Colonic mucosa (tissue), 4 donors: ENCODE data around the gene NAGA. TPM values are rescaled to one million over a fixed set of nuclear protein-coding genes. Genes with fewer than 3 reads are reported as not detected.
"Not testable (repeated sequence)": the region's sequence is repeated elsewhere in the genome, so short reads cannot be mapped to it uniquely, and the experiment has no call there.

ENCODE experiments used
- DNase-seq: peaks from one replicate; pipeline ENCODE4 v3.0.0-alpha.2; 2020
- H3K27ac ChIP-seq: fragments of 200-600 bp; one replicate; pipeline ENCODE4 v1.8.0; 2021
- H3K27me3 ChIP-seq: fragments of 200-600 bp; one replicate; pipeline ENCODE4 v1.8.0; 2021
- H3K36me3 ChIP-seq: fragments of 200-600 bp; one replicate; pipeline ENCODE4 v1.8.0; 2021
- H3K4me1 ChIP-seq: fragments of 200-600 bp; one replicate; pipeline ENCODE4 v1.8.0; 2021; ENCODE audit warnings: mild to moderate bottlenecking
- H3K4me3 ChIP-seq: fragments of 200-600 bp; one replicate; pipeline ENCODE4 v1.8.0; 2021
- H3K9ac ChIP-seq, 2 donors: one replicate each; pipeline ENCODE4 v1.7.0; 2013; ENCODE audit warnings: control low read depth in 2 of 2, low read depth in 2 of 2, low read length in 2 of 2
- H3K9me3 ChIP-seq: fragments of 200-600 bp; one replicate; pipeline ENCODE4 v1.8.0; 2021
- intact Hi-C: fragments of 100-400 bp; cut with DNase I; formaldehyde crosslinking; loops from one replicate; pipeline ENCODE4 v1.14.1; 2022
- total RNA-seq, 2 donors: library from RNA; stranded (reverse); fragmentation: NEBNext Ultra II Directional in 1 of 2; extraction: Animal tissue kit (Norgen Biotek cat#: 25700) in 1 of 2; gene quantifications; one replicate each; pipeline ENCODE4 v1.2.1, GENCODE V29; 2021
- TF ChIP-seq, protein P1 (sequence below): fragments of 200-600 bp; IDR thresholded peaks from one replicate; pipeline ENCODE4 v1.8.0; 2022; ENCODE audit warnings: antibody characterized with exemption, mild to moderate bottlenecking
- donor health status: healthy.
- donor health status: DM: no; HTN: no; CAD: no.
- donor health status: DM: no; HTN: no; CAD: no.

NAGA gene
- total RNA-seq, 2 donors from 2014 or later, result 28.9 to 36.0 TPM

DNA sequence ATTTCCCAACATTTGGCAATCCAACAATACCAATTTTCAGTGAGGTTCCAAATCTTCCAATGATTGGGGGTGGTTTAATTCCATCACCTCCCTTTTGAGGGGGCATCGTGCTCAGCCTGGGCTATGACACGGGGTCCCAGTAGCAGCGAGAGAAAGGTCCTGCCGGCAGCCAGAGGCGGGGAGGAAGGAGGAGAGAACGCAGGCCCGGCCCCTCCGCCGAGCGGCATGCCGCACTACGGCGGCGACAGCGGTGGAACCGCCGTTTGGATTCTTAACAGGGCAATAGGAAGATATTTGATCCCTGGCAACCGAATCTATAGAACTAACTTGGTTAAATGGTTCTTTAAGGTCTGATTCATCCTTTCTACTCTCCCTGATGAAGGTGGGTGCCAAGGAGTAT lies 38.2 kb upstream of the NAGA start:
- Histone ChIP-seq H3K4me3 (no peak overlapping the region), H3K9me3 (peaks cover 7% of the 10 kb centered on the region), H3K4me1 (no peaks in the 10 kb centered on the region), H3K9ac (no peak overlapping the region), H3K27ac (no peak overlapping the region), H3K36me3 (no peaks in the 10 kb centered on the region), H3K27me3 (no peaks in the 10 kb centered on the region)
- no peak for DNase-seq
- TF ChIP-seq, protein P1, sequence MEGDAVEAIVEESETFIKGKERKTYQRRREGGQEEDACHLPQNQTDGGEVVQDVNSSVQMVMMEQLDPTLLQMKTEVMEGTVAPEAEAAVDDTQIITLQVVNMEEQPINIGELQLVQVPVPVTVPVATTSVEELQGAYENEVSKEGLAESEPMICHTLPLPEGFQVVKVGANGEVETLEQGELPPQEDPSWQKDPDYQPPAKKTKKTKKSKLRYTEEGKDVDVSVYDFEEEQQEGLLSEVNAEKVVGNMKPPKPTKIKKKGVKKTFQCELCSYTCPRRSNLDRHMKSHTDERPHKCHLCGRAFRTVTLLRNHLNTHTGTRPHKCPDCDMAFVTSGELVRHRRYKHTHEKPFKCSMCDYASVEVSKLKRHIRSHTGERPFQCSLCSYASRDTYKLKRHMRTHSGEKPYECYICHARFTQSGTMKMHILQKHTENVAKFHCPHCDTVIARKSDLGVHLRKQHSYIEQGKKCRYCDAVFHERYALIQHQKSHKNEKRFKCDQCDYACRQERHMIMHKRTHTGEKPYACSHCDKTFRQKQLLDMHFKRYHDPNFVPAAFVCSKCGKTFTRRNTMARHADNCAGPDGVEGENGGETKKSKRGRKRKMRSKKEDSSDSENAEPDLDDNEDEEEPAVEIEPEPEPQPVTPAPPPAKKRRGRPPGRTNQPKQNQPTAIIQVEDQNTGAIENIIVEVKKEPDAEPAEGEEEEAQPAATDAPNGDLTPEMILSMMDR, result no peak
- intact Hi-C loops, result no loop called here

DNA sequence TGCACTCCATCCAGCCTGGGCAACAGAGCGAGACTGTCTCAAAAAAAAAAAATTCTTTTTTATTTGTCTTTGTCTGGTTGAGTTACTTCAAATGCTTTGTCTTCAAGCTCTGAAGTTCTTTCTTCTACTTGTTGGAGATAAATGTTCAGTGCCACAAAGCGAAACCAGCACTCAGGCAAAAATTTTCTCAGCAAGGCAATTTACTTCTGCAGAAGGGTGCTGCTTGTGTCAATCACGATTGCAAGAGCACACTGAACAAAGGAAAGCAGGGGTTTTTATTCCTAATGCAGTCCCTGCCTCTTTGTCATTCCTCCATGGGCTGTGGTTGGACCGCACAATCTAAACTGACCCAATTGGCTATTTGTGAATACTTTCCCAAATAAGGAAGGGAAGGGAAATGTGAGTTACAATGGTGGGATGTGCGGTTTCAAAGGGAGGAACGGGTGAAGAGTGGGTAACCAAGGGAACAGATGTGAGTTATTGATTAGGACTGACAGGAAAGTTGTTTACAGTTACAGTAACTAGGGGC lies 33.8 kb upstream of the NAGA start:
- intact Hi-C loops, result loop anchor here (5.0 kb wide), 1 partner anchor 53 kb away; no protein-coding TSS in a partner anchor
- DNase-seq, H3K27me3 ChIP-seq, H3K4me1 ChIP-seq, H3K27ac ChIP-seq, H3K9me3 ChIP-seq, H3K36me3 ChIP-seq, H3K4me3 ChIP-seq, H3K9ac ChIP-seq: not testable (repeated sequence)

DNA sequence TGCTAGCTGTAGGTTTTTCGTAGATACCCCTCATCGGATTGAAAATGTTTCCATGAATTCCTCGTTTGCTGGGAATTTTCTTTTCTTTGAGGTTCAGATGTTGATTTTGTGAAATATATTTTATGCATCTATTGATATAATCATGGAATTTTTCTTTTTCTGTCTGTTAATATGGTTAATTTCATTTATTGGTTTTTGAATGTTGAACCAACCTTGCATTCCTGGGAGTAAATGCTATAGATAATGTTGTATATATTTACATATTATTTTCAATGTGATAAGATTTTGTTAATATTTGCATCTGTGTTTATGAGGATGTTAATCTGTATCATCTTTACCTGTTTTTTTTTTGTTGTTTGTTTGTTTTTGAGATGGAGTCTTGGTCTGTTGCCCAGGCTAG lies 30.6 kb upstream of the NAGA start:
- Histone ChIP-seq H3K9me3 (peaks cover 7% of the 10 kb centered on the region), H3K4me3 (no peak overlapping the region), H3K4me1 (no peaks in the 10 kb centered on the region), H3K27ac (no peak overlapping the region), H3K9ac (no peak overlapping the region), H3K36me3 (no peaks in the 10 kb centered on the region), H3K27me3 (no peaks in the 10 kb centered on the region)
- TF ChIP-seq, protein P1, result no peak
- intact Hi-C loops, result loop anchor here (5.0 kb wide), 1 partner anchor 56 kb away; no protein-coding TSS in a partner anchor
- DNase-seq, result no peak

DNA sequence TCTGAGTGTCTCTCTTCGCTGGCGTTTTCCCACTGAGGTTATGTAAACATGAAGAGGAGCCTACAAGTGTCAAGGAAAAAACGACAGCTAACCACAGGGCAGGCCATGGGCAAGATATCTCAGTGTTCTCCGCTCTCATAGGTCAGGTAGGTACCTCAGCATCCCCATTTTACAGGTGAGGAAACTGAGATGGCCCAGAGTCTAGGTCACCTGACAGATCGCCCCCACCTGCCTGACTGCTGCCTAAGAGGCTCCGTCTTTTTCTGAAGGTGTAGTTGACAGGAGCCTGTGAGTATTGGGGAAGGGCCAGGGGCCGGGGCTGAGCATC lies 20.8 kb upstream of the NAGA start:
- peak overlapping the region; percentile 96 for H3K4me3 ChIP-seq
- peak overlapping the region; percentile 97 for H3K27ac ChIP-seq
- TF ChIP-seq, protein P1, result no peak
- no peaks in the 10 kb centered on the region for H3K36me3 ChIP-seq
- H3K9me3 ChIP-seq, result no peaks in the 10 kb centered on the region
- no peak for DNase-seq
- no peaks in the 10 kb centered on the region for H3K27me3 ChIP-seq
- peak overlapping the region; percentile 71 to 97 for H3K9ac ChIP-seq
- intact Hi-C loops, result loop anchor here (5.0 kb wide), 1 partner anchor 351 kb away; no protein-coding TSS in a partner anchor
- H3K4me1 ChIP-seq, result no peaks in the 10 kb centered on the region

DNA sequence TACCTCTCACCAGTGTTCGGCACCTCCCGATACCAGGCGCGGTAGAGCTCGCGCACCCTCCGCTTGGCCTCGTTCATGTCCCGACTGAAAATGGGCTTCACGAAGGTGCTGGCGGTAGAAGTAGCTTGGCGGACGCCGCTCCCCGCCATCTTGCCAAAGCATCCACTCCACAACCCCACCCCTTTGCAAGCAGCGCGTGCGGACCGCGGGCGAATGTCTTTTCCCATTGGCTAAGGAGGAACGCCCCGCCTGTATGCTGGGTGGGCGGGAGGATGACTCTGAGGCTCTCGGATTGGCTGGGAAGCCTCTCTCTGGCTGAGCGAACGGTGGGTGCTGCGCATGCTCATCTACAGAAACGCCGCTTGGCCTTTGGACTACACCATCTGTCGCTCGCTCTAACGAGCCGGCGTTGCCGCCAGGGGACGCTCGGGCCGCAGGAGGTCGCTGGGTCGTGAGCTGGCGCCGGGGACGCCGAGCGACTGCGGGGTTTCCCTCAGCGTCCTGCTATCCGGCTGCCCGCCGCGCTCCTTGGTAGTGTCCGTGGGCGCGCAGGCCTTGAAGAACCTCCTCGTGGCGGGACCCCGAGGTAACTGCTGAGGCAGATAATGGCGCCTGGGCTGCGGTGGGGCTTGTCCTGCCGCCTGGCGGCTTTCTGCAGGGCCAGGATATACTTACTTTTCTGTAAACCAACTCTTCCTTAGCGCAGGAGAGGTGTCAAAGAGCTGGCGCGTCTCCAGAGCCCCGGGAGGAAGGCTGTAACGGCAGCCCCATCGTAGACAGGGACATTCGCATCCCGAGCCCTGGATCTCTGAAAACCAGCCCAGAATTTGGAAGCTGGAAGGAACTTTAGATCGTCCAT lies 20.2 kb upstream of the NAGA start, which contains the start of gene NDUFA6:
Gene NDUFA6 (minus strand): TSS at position 177 of the 859 bp plus-strand sequence. CDS start 28 bp downstream, at position 149.
- H3K4me1 ChIP-seq, result no peaks in the 10 kb centered on the region
- H3K27me3 ChIP-seq, result no peaks in the 10 kb centered on the region
- TF ChIP-seq, protein P1, result peak; percentile 92
- no peaks in the 10 kb centered on the region for H3K36me3 ChIP-seq
- intact Hi-C loops, result loop anchor here (5.0 kb wide), 1 partner anchor 351 kb away; no protein-coding TSS in a partner anchor
- peak; percentile 99 for DNase-seq
- peak within 1 kb of the TSS; percentile 94 to 97 for H3K9ac ChIP-seq
- peak within 1 kb of the TSS; percentile 96 for H3K4me3 ChIP-seq
- H3K9me3 ChIP-seq, result no peaks in the 10 kb centered on the region
- H3K27ac ChIP-seq, result peak within 1 kb of the TSS; percentile 97

DNA sequence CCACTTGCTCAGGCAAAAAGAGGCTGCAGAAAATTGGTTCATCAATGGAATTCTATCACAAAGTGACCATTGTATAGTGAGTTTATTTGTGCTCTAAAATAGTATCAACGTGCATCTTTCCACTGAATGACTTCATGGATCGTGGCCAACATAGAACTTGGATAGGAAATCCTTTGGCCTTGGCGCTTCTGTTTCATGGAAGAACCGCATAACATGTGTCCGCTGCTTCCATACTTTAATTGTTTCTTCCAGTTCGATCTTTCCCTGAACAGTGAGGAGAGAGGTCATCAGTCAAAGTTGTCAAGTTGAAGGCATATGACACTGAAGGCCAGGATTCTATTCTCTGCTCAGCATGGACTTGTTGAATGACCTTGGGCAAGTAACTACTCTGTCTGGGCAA lies 15.4 kb upstream of the NAGA start:
- DNase-seq, result no peak
- intact Hi-C loops, result no loop called here
- Histone ChIP-seq H3K4me3 (no peak overlapping the region), H3K4me1 (no peaks in the 10 kb centered on the region), H3K9me3 (no peaks in the 10 kb centered on the region), H3K27ac (no peak overlapping the region), H3K9ac (no peak overlapping the region), H3K27me3 (no peaks in the 10 kb centered on the region), H3K36me3 (peaks cover 9% of the 10 kb centered on the region)
- TF ChIP-seq, protein P1, result no peak
